BE2C (cell line): ENCODE results near the gene CLIC3.

ENCODE experiments used
- DNase-seq: peaks from one replicate; pipeline ENCODE4 v3.0.0-alpha.2; 2020
- H3K27me3 ChIP-seq: fragments of 250-450 bp; sonication (Bioruptor Pico); 2 replicates; pipeline ENCODE4 v1.5.1; 2020; ENCODE audit warnings: mild to moderate bottlenecking
- H3K36me3 ChIP-seq: fragments of 250-450 bp; sonication (Bioruptor Pico); 2 replicates; pipeline ENCODE4 v1.5.1; 2020; ENCODE audit warnings: mild to moderate bottlenecking
- H3K4me1 ChIP-seq: fragments of 250-450 bp; sonication (Bioruptor Pico); 2 replicates; pipeline ENCODE4 v1.5.1; 2020
- H3K4me3 ChIP-seq: 2 replicates; pipeline ENCODE4 v1.5.1; 2011; ENCODE audit warnings: low read depth, low read length
- H3K9me3 ChIP-seq: fragments of 250-450 bp; sonication (Bioruptor Pico); 2 replicates; pipeline ENCODE4 v1.5.1; 2020
- CTCF ChIP-seq: IDR thresholded peaks from 2 replicates; pipeline ENCODE4 v1.5.1; 2012; ENCODE audit warnings: mild to moderate bottlenecking, low read depth, low read length

Gene CLIC3

GRCh38 chr9:137022662-137023008, 26.3 kb upstream of the CLIC3 start:
- Histone ChIP-seq H3K36me3 (peaks cover 5% of the 10 kb centered on the region), H3K9me3 (no peaks in the 10 kb centered on the region), H3K4me3 (no peak overlapping the region), H3K4me1 (peaks cover 27% of the 10 kb centered on the region), H3K27me3 (no peaks in the 10 kb centered on the region)
- TF ChIP-seq CTCF, result no peak
- DNase-seq, result no peak

- Histone ChIP-seq H3K36me3 (peaks cover 10% of the 10 kb centered on the region), H3K9me3 (no peaks in the 10 kb centered on the region), H3K4me1 (peaks cover 25% of the 10 kb centered on the region), H3K27me3 (no peaks in the 10 kb centered on the region), H3K4me3 (no peak overlapping the region)
- no peak for TF ChIP-seq CTCF
- DNase-seq, result peak; percentile 86
Observed at GRCh38 chr9:137021979-137022661, 25.8 kb upstream of the CLIC3 start.

GRCh38 chr9:137021568-137021978, 25.2 kb upstream of the CLIC3 start:
- no peak for DNase-seq

GRCh38 chr9:137020771-137021567, 24.6 kb upstream of the CLIC3 start:
- no peak for DNase-seq
- no peak for TF ChIP-seq CTCF
- H3K4me1 ChIP-seq, result peaks cover 13% of the 10 kb centered on the region
- H3K36me3 ChIP-seq, result peaks cover 21% of the 10 kb centered on the region
- no peak overlapping the region for H3K4me3 ChIP-seq
- H3K27me3 ChIP-seq, result no peaks in the 10 kb centered on the region
- H3K9me3 ChIP-seq, result no peaks in the 10 kb centered on the region

More at GRCh38 chr9:137021568-137021978, 25.2 kb upstream of the CLIC3 start:
- Histone ChIP-seq H3K4me1 (peaks cover 19% of the 10 kb centered on the region), H3K27me3 (no peaks in the 10 kb centered on the region), H3K36me3 (peaks cover 15% of the 10 kb centered on the region), H3K4me3 (no peak overlapping the region), H3K9me3 (no peaks in the 10 kb centered on the region)
- no peak for TF ChIP-seq CTCF

- Histone ChIP-seq H3K36me3 (peaks cover 23% of the 10 kb centered on the region), H3K9me3 (no peaks in the 10 kb centered on the region)
- no peak for DNase-seq
Observed at GRCh38 chr9:137019891-137020683, 23.7 kb upstream of the CLIC3 start.

More at GRCh38 chr9:137019891-137020683, 23.7 kb upstream of the CLIC3 start:
- peaks cover 6% of the 10 kb centered on the region for H3K4me1 ChIP-seq
- H3K27me3 ChIP-seq, result no peaks in the 10 kb centered on the region
- no peak overlapping the region for H3K4me3 ChIP-seq
- TF ChIP-seq CTCF, result no peak
